Measurements from ENCODE around the gene SH3TC1. TPM values are rescaled to one million over a fixed set of nuclear protein-coding genes. Genes with fewer than 3 reads are reported as not detected.

The SH3TC1 gene
- total and polyA plus RNA-seq, 9 donors: 1.1 to 34.5 (median 5.4) TPM

- H3K9me3 ChIP-seq: no peaks in the 10 kb centered on the region
- H3K27me3 ChIP-seq: no peaks in the 10 kb centered on the region
- DNase-seq: no peak
- no peaks in the 10 kb centered on the region for H3K4me1 ChIP-seq (ENCODE audit: insufficient read depth)
- no peaks in the 10 kb centered on the region for H3K36me3 ChIP-seq
- intact Hi-C loops (cut with DNase I): loop anchor here in 2 of 4 donors (10.0 kb wide), 2 partner anchors 225 to 1725 kb away; no protein-coding TSS in a partner anchor
- TF ChIP-seq EP300 (IDR thresholded peaks at IDR 0.05) (no peak), POLR2A (IDR thresholded peaks at IDR 0.05) (no peak), CTCF (IDR thresholded peaks at IDR 0.05) (no peak)
- WGBS, 3 donors: 83 to 89% (median 84%) methylated on average over 9 of the region's 9 CpGs
- H3K4me3 ChIP-seq: no peak overlapping the region
- no peak overlapping the region for H3K27ac ChIP-seq
Observed at GRCh38 chr4:8179771-8180170, 19.3 kb upstream of the SH3TC1 start.

GRCh38 chr4:8180310-8181093 lies 18.6 kb upstream of the SH3TC1 start:
- Histone ChIP-seq H3K27ac (no peak overlapping the region), H3K4me3 (no peak overlapping the region), H3K36me3 (no peaks in the 10 kb centered on the region), H3K4me1 (ENCODE audit: insufficient read depth) (no peaks in the 10 kb centered on the region), H3K9me3 (no peaks in the 10 kb centered on the region), H3K27me3 (no peaks in the 10 kb centered on the region)
- TF ChIP-seq CTCF (IDR thresholded peaks at IDR 0.05) (no peak), POLR2A (IDR thresholded peaks at IDR 0.05) (no peak), EP300 (IDR thresholded peaks at IDR 0.05) (no peak)
- DNase-seq: no peak
- 68 to 69% (median 68%) methylated on average over 8 of the region's 8 CpGs for WGBS, 3 donors
- intact Hi-C loops (cut with DNase I): loop anchor here in 1 of 4 donors (10.0 kb wide), 1 partner anchor 1724 kb away; no protein-coding TSS in a partner anchor

GRCh38 chr4:8181119-8181518 lies 18.0 kb upstream of the SH3TC1 start:
- TF ChIP-seq POLR2A (IDR thresholded peaks at IDR 0.05) (no peak), EP300 (IDR thresholded peaks at IDR 0.05) (no peak), CTCF (IDR thresholded peaks at IDR 0.05) (no peak)
- intact Hi-C loops (cut with DNase I): loop anchor here in 1 of 4 donors (10.0 kb wide), 1 partner anchor 1724 kb away; no protein-coding TSS in a partner anchor
- H3K4me1 ChIP-seq (ENCODE audit: insufficient read depth): no peaks in the 10 kb centered on the region
- H3K27ac ChIP-seq: no peak overlapping the region
- 87 to 94% (median 91%) methylated on average over 6 of the region's 6 CpGs for WGBS, 3 donors
- no peak overlapping the region for H3K4me3 ChIP-seq
- no peaks in the 10 kb centered on the region for H3K36me3 ChIP-seq
- no peak for DNase-seq
- H3K9me3 ChIP-seq: no peaks in the 10 kb centered on the region
- H3K27me3 ChIP-seq: no peaks in the 10 kb centered on the region

GRCh38 chr4:8181844-8182243 lies 17.2 kb upstream of the SH3TC1 start:
- intact Hi-C loops (cut with DNase I): loop anchor here in 1 of 4 donors (10.0 kb wide), 1 partner anchor 1723 kb away; no protein-coding TSS in a partner anchor
- no peaks in the 10 kb centered on the region for H3K36me3 ChIP-seq
- no peaks in the 10 kb centered on the region for H3K4me1 ChIP-seq (ENCODE audit: insufficient read depth)
- no peak overlapping the region for H3K27ac ChIP-seq
- no peak overlapping the region for H3K4me3 ChIP-seq
- DNase-seq: no peak
- TF ChIP-seq POLR2A (IDR thresholded peaks at IDR 0.05) (no peak), EP300 (IDR thresholded peaks at IDR 0.05) (no peak), CTCF (IDR thresholded peaks at IDR 0.05) (no peak)
- WGBS, 3 donors: 67 to 86% (median 72%) methylated on average over 7 of the region's 7 CpGs
- no peaks in the 10 kb centered on the region for H3K9me3 ChIP-seq
- H3K27me3 ChIP-seq: no peaks in the 10 kb centered on the region
